ENCODE results near the gene SLC39A12. TPM values are rescaled to one million over a fixed set of nuclear protein-coding genes. Genes with fewer than 3 reads are reported as not detected.

SLC39A12 gene
- total RNA-seq, result not detected

- no peaks in the 10 kb centered on the region for H3K27me3 ChIP-seq
- no peak for DNase-seq (ENCODE audit: extremely low spot score)
- H3K4me1 ChIP-seq, result no peaks in the 10 kb centered on the region
- TF ChIP-seq POLR2A (IDR thresholded peaks at IDR 0.05; ENCODE audit: low read depth) (no peak), CTCF (IDR thresholded peaks at IDR 0.05) (no peak), EP300 (IDR thresholded peaks at IDR 0.05) (no peak), POLR2AphosphoS5 (IDR thresholded peaks at IDR 0.05) (no peak)
- H3K9me3 ChIP-seq, result no peaks in the 10 kb centered on the region
- no peak within 1 kb of the TSS for H3K27ac ChIP-seq (replicated peaks in 1 of 4)
- H3K4me3 ChIP-seq, result no peak within 1 kb of the TSS
- intact Hi-C loops (cut with DNase I), result no loop called here
- no peaks in the 10 kb centered on the region for H3K36me3 ChIP-seq
- 61% methylated on average over 3 of the region's 3 CpGs for WGBS
These were observed at the start of gene SLC39A12 for GRCh38 chr10:17951868-17952371. TSS of gene SLC39A12 (plus strand) at chr10:17951918. CDS start at chr10:17953277, 1,359 bp downstream.

- no peaks in the 10 kb centered on the region for H3K9me3 ChIP-seq
- H3K4me1 ChIP-seq, result peaks cover 0 to 6% (median 2%) of the 10 kb centered on the region in 4 donors
- no peak for TF ChIP-seq CTCF (IDR thresholded peaks at IDR 0.05)
- no peak for TF ChIP-seq POLR2A (IDR thresholded peaks at IDR 0.05; ENCODE audit: low read depth)
- TF ChIP-seq POLR2AphosphoS5 (IDR thresholded peaks at IDR 0.05), result no peak
- no peak for TF ChIP-seq EP300 (IDR thresholded peaks at IDR 0.05)
- no peak overlapping the region for H3K27ac ChIP-seq (replicated peaks in 1 of 4)
- DNase-seq (ENCODE audit: extremely low spot score), result no peak
- 91% methylated on average over 2 of the region's 2 CpGs for WGBS
- intact Hi-C loops (cut with DNase I), result no loop called here
- H3K36me3 ChIP-seq, result no peaks in the 10 kb centered on the region
- H3K27me3 ChIP-seq, result no peaks in the 10 kb centered on the region
- H3K4me3 ChIP-seq, result no peak overlapping the region
These were observed 47.2 kb upstream of the SLC39A12 start for GRCh38 chr10:17904564-17904963.

- DNase-seq (ENCODE audit: extremely low spot score), result no peak
- Histone ChIP-seq H3K9me3 (no peaks in the 10 kb centered on the region), H3K27ac (replicated peaks in 1 of 4) (no peak overlapping the region), H3K27me3 (no peaks in the 10 kb centered on the region), H3K36me3 (no peaks in the 10 kb centered on the region), H3K4me1 (peaks cover 0 to 14% (median 11%) of the 10 kb centered on the region in 4 donors), H3K4me3 (no peak overlapping the region)
- TF ChIP-seq POLR2A (IDR thresholded peaks at IDR 0.05; ENCODE audit: low read depth), result no peak
- TF ChIP-seq POLR2AphosphoS5 (IDR thresholded peaks at IDR 0.05), result no peak
- TF ChIP-seq EP300 (IDR thresholded peaks at IDR 0.05), result no peak
- TF ChIP-seq CTCF (IDR thresholded peaks at IDR 0.05), result no peak
- 80% methylated on average over 3 of the region's 3 CpGs for WGBS
- intact Hi-C loops (cut with DNase I), result no loop called here
These were observed 46.2 kb upstream of the SLC39A12 start for GRCh38 chr10:17905491-17905890.

- no peak for DNase-seq (ENCODE audit: extremely low spot score)
- Histone ChIP-seq H3K4me3 (no peak overlapping the region), H3K9me3 (no peaks in the 10 kb centered on the region), H3K4me1 (peaks cover 0 to 18% (median 13%) of the 10 kb centered on the region in 4 donors), H3K27ac (replicated peaks in 1 of 4) (no peak overlapping the region), H3K36me3 (no peaks in the 10 kb centered on the region), H3K27me3 (no peaks in the 10 kb centered on the region)
- intact Hi-C loops (cut with DNase I), result no loop called here
- WGBS, result 72% methylated on average over 1 of the region's 1 CpG
- no peak for TF ChIP-seq POLR2A (IDR thresholded peaks at IDR 0.05; ENCODE audit: low read depth)
- TF ChIP-seq POLR2AphosphoS5 (IDR thresholded peaks at IDR 0.05), result no peak
- no peak for TF ChIP-seq EP300 (IDR thresholded peaks at IDR 0.05)
- no peak for TF ChIP-seq CTCF (IDR thresholded peaks at IDR 0.05)
These were observed 45.7 kb upstream of the SLC39A12 start for GRCh38 chr10:17906002-17906401.

GRCh38 chr10:17907641-17908040, 44.1 kb upstream of the SLC39A12 start:
- Histone ChIP-seq H3K9me3 (no peaks in the 10 kb centered on the region), H3K27ac (replicated peaks in 1 of 4) (no peak overlapping the region), H3K36me3 (no peaks in the 10 kb centered on the region), H3K4me1 (peaks cover 0 to 22% (median 16%) of the 10 kb centered on the region in 4 donors), H3K27me3 (no peaks in the 10 kb centered on the region), H3K4me3 (no peak overlapping the region)
- WGBS, result 91% methylated on average over 4 of the region's 4 CpGs
- DNase-seq (ENCODE audit: extremely low spot score), result no peak
- intact Hi-C loops (cut with DNase I), result no loop called here
- TF ChIP-seq EP300 (IDR thresholded peaks at IDR 0.05), result no peak
- TF ChIP-seq POLR2AphosphoS5 (IDR thresholded peaks at IDR 0.05), result no peak
- TF ChIP-seq POLR2A (IDR thresholded peaks at IDR 0.05; ENCODE audit: low read depth), result no peak
- no peak for TF ChIP-seq CTCF (IDR thresholded peaks at IDR 0.05)
